Stimulated activated naive CD8-positive, alpha-beta T cell treated with anti-CD3 and anti-CD28 coated beads, Interleukin-15, amount 100 ng/mL, for 72 hours (primary cell): Measurements from ENCODE around the gene ATF7IP2.
A peak's percentile ranks its signal among the peaks of the same experiment; 100 is the strongest.

Source experiments
- ATAC-seq: fragments of 150-1000 bp; cut with Tn5 transposase; 2 replicates; pipeline ENCODE4 v1.10.0; 2021; ENCODE audit warnings: mild to moderate bottlenecking, moderate library complexity
- DNase-seq, 2 donors: peaks; one replicate each; pipeline ENCODE4 v3.0.0; 2021 to 2022
- H3K27ac Mint-ChIP-seq, 2 donors: one replicate each; pipeline ENCODE4 v1.8.0; 2022; ENCODE audit warnings: mild to moderate bottlenecking in 2 of 2, mixed read lengths in 2 of 2, moderate library complexity in 2 of 2
- H3K27me3 Mint-ChIP-seq: one replicate; pipeline ENCODE4 v1.8.0; 2022; ENCODE audit warnings: mixed read lengths
- H3K4me1 Mint-ChIP-seq: one replicate; pipeline ENCODE4 v1.8.0; 2022; ENCODE audit warnings: mild to moderate bottlenecking, mixed read lengths
- H3K4me3 Mint-ChIP-seq, 2 donors: one replicate each; pipeline ENCODE4 v1.8.0; 2022; ENCODE audit warnings: mild to moderate bottlenecking in 2 of 2, mixed read lengths in 2 of 2, moderate library complexity in 1 of 2
- H3K9me3 Mint-ChIP-seq, 2 donors: one replicate each; pipeline ENCODE4 v1.8.0; 2022; ENCODE audit warnings: mixed read lengths in 2 of 2

The ATF7IP2 gene

DNA sequence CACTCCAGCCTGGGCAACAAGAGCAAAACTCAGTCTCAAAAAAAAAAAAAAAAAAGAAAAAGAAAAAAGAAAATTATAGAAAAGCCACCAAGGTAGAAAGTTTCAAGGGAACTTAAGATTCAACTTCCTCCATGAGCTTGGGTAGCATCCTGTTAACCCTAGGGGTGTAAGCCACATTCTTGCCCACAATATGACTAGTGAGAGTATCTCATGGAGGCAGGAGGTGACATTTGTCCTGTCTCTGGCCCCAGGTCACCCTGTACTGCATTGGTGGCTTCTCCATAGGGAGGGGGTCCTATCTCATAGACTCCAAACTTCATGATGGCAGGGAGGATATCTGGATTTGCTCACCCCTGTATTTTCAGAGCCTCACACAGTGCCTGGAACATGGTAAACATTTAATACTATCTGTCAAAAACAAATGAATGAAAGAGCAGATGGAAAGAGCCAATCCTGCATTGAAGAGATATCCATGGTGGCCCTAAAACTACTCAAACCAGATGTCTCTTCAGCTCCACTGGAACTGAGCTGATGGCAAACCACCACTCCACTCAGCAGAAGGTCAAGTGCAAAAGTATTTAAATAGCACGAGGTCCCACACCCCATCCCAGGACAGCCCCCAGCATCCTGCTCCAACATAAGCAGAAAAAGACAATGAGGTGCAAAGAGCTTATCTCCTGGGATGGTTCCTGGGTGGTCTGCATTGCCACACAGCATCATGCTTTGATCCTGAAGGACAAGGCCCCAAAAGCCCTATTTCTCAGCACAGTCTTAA is 144.2 kb downstream of the ATF7IP2 start:
- H3K4me3 Mint-ChIP-seq = no peak overlapping the region
- H3K27ac Mint-ChIP-seq = peak overlapping the region; percentile 19 to 46
- H3K9me3 Mint-ChIP-seq = no peaks in the 10 kb centered on the region
- no peaks in the 10 kb centered on the region for H3K4me1 Mint-ChIP-seq
- ATAC-seq (no peak), DNase-seq (no peak)
- H3K27me3 Mint-ChIP-seq = no peaks in the 10 kb centered on the region

DNA sequence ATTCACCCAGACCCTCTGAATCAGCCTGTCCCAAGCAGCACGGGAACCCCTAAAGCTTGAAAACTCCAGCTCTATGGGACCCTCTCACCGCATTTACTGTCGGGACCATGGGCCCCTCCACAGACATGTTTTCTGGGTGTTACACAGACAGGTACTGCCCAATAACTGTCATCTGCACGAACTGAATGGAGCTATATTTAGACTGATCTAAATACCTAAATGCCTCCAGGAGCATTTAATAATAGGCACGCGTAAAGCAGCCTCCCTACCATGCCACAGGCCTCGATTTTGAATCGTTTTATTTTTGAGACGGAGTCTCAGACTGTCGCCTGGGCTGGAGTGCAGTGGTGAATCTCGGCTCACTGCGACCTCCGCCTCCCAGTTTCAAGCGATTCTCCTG is 144.8 kb downstream of the ATF7IP2 start:
- H3K27me3 Mint-ChIP-seq = no peaks in the 10 kb centered on the region
- no peak overlapping the region for H3K4me3 Mint-ChIP-seq
- DNase-seq (no peak), ATAC-seq (no peak)
- H3K4me1 Mint-ChIP-seq = no peaks in the 10 kb centered on the region
- H3K27ac Mint-ChIP-seq = no peak overlapping the region
- H3K9me3 Mint-ChIP-seq = no peaks in the 10 kb centered on the region

DNA sequence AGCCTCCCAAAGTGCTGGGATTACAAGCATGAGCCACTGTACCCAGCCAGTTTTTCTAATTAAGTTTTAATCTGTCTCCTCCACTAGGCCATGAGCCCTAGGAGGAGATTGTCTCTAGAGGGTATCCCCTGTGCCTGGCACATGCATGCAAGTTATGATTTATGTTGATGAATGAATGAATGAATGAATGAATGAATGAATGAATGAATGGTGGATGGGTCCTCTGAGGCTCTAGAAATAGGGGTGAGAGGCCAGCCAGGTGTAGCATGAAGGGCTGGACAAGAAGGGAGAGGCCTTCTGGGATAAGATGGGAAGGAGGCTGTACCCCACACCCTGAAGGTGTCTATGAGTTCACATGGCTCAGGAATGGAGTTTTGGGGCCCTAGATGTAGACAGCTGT is 145.7 kb downstream of the ATF7IP2 start:
- Mint-ChIP-seq H3K27ac (no peak overlapping the region), H3K27me3 (no peaks in the 10 kb centered on the region), H3K4me1 (peaks cover 5% of the 10 kb centered on the region), H3K4me3 (no peak overlapping the region), H3K9me3 (no peaks in the 10 kb centered on the region)
- ATAC-seq (no peak), DNase-seq (no peak)
